HepG2 (cell line): ENCODE measurements around the gene KCND3. TPM values are rescaled to one million over a fixed set of nuclear protein-coding genes. Genes with fewer than 3 reads are reported as not detected.

Experiments used
- ATAC-seq: fragments of 200-7000 bp; cut with Tn5 transposase; 3 replicates; pipeline ENCODE4 v1.9.1; 2020; ENCODE audit warnings: mild to moderate bottlenecking, moderate library complexity
- BruUV-seq: library from RNA; stranded (reverse); fragments of 400-500 nt; replicated peaks from 2 replicates; lab custom pipeline; 2021; lab: Mats Ljungman, UMichigan
- CTCF ChIA-PET: fragments of 300-600 bp; formaldehyde crosslinking; extraction: SDS; loops from one replicate; lab custom pipeline; 2021; ENCODE audit warnings: low total read pairs, inconsistent platforms, low intra/inter-chr PET ratio; lab: Yijun Ruan, JAX
- POLR2A ChIA-PET: fragments of 350-600 bp; sonication (Branson Sonifier 250); formaldehyde crosslinking; loops from one replicate; lab custom pipeline; 2020; ENCODE audit warnings: antibody characterized with exemption, inconsistent platforms; lab: Yijun Ruan, JAX
- DNase-seq: peaks from one replicate; pipeline ENCODE4 v3.0.0-alpha.2; 2015; ENCODE audit warnings: low spot score
- FAIRE-seq: peaks from 3 replicates; lab custom pipeline; 2011; peaks lifted over from hg19 to GRCh38; lab: Jason Lieb, UNC
- H2AFZ ChIP-seq: one replicate; pipeline ENCODE4 v1.6.1; 2011; ENCODE audit warnings: low read length, inconsistent platforms
- H3K27ac ChIP-seq: fragments of 300-600 bp; 3 replicates; pipeline ENCODE4 v1.8.0; 2011; ENCODE audit warnings: mixed run types, mild to moderate bottlenecking, mixed read lengths, low read length, inconsistent platforms; ENCODE audit not compliant: insufficient read depth; ENCODE audit errors: extremely low read length
- H3K27me3 ChIP-seq, 2 experiments: fragments of 200-600 bp in 1 of 2; 2 replicates in 1 of 2; 3 replicates in 1 of 2; pipeline versions ENCODE4 v1.6.0 to v1.8.0; 2011; ENCODE audit warnings: low read length in 2 of 2, mild to moderate bottlenecking in 2 of 2, moderate library complexity in 2 of 2, inconsistent platforms in 1 of 2; ENCODE audit not compliant: insufficient read depth in 2 of 2, control insufficient read depth in 1 of 2
- H3K36me3 ChIP-seq, 2 experiments: fragments of 200-600 bp in 1 of 2; replicated peaks in 1 of 2; 2 replicates in 1 of 2; 3 replicates in 1 of 2; pipeline versions ENCODE4 v1.5.1 to v1.8.0; 2011; ENCODE audit warnings: low read length in 2 of 2, inconsistent platforms in 1 of 2; ENCODE audit not compliant: insufficient read depth in 2 of 2, control insufficient read depth in 1 of 2
- H3K4me1 ChIP-seq: 2 replicates; pipeline ENCODE4 v1.5.1; 2012; ENCODE audit warnings: low read length, inconsistent platforms; ENCODE audit not compliant: insufficient read depth
- H3K4me2 ChIP-seq: 2 replicates; pipeline ENCODE4 v1.6.0; 2011; ENCODE audit warnings: low read depth, low read length, inconsistent platforms
- H3K4me3 ChIP-seq, 3 experiments: fragments of 200-600 bp in 1 of 3; sonication (generic), shearing (Covaris generic) in 1 of 3; replicated peaks in 1 of 3; 2 replicates each; pipeline ENCODE4 v1.5.1; 2011 to 2016; ENCODE audit warnings: low read length in 3 of 3, inconsistent platforms in 2 of 3, low read depth in 2 of 3, mild to moderate bottlenecking in 2 of 3, control low read depth in 1 of 3, mixed read lengths in 1 of 3; ENCODE audit not compliant: insufficient read depth in 1 of 3
- H3K79me2 ChIP-seq: one replicate; pipeline ENCODE4 v1.6.1; 2011; ENCODE audit warnings: low read length, inconsistent platforms; ENCODE audit not compliant: insufficient read depth
- H3K9ac ChIP-seq: 2 replicates; pipeline ENCODE4 v1.6.0; 2011; ENCODE audit warnings: mild to moderate bottlenecking, low read depth, low read length, inconsistent platforms; ENCODE audit not compliant: insufficient read depth
- H3K9me3 ChIP-seq: 2 replicates; pipeline ENCODE4 v1.5.1; 2012; ENCODE audit warnings: mild to moderate bottlenecking, low read length
- H4K20me1 ChIP-seq: 2 replicates; pipeline ENCODE4 v1.6.0; 2011; ENCODE audit warnings: inconsistent platforms, mild to moderate bottlenecking, low read length, moderate library complexity; ENCODE audit not compliant: insufficient read depth
- SRSF9 ChIP-seq: fragments of 200-400 bp; formaldehyde crosslinking; IDR thresholded peaks from 2 replicates; pipeline ENCODE4 v1.6.1; 2018; ENCODE audit warnings: borderline replicate concordance, mild to moderate bottlenecking, low read depth, low read length; ENCODE audit not compliant: insufficient read depth, poor library complexity, severe bottlenecking
- ZNF609 ChIP-seq: sonication (generic); formaldehyde crosslinking; IDR thresholded peaks from 2 replicates; pipeline ENCODE4 v1.4.0; 2020; ENCODE audit warnings: mild to moderate bottlenecking, missing genetic modification reagents, borderline replicate concordance
- ZNF773 ChIP-seq: sonication (generic); formaldehyde crosslinking; IDR thresholded peaks from 2 replicates; pipeline ENCODE4 v1.4.0; 2020; ENCODE audit warnings: missing genetic modification reagents, borderline replicate concordance
- WGBS: methylation state at CpG from one replicate; pipeline ENCODE4 v1.1.6; 2017; ENCODE audit warnings: low lambda C conversion rate; 5-methylcytosine and 5-hydroxymethylcytosine counted together
- in situ Hi-C: cut with HindIII; loops from 2 replicates; pipeline ENCODE4 v1.10.0; 2017; ENCODE audit warnings: low pct_unique_long_range_greater_than_20kb; ENCODE audit not compliant: extremely low pct_ligation_motif_present
- intact Hi-C: fragments of 100-400 bp; cut with micrococcal nuclease; formaldehyde crosslinking; loops from one replicate; pipeline ENCODE4 v1.10.0; 2022; ENCODE audit not compliant: unreplicated experiment
- polyA plus RNA-seq, 8 experiments: library from polyadenylated mRNA; depleted of rRNA in 3 of 8; stranded (reverse) in 7 of 8; unstranded in 1 of 8; fragments of >200 nt; fragmentation: Illumina TruSeq in 4 of 8; extraction: Trizol in 4 of 8; gene quantifications; 2 replicates each; pipeline versions ENCODE4 v1.2.1 to v1.2.3, GENCODE V29; 2011 to 2016; ENCODE audit warnings: low read depth in 4 of 8, missing spikeins in 1 of 8, mixed read lengths in 1 of 8; ENCODE audit not compliant: insufficient read depth in 1 of 8
- total RNA-seq, 5 experiments: library from RNA; depleted of rRNA; stranded (reverse); fragments of >200 nt; fragmentation: Illumina TruSeq; extraction: Trizol; gene quantifications; 2 replicates each; pipeline ENCODE4 v1.2.3, GENCODE V29; 2016; ENCODE audit warnings: low read depth in 1 of 5

Gene KCND3
- total and polyA plus RNA-seq, 2 of the 13 experiments (the other 11 are each of a cell fraction or from before 2014, with no cell fraction given) = 0.04 TPM; not detected in 1

- Histone ChIP-seq H4K20me1 (no peaks in the 10 kb centered on the region), H3K27ac (no peak overlapping the region), H3K9me3 (peaks cover 8% of the 10 kb centered on the region; the same call in 1 of the 2 replicates), H3K4me1 (no peaks in the 10 kb centered on the region), H3K4me2 (no peak overlapping the region), H3K4me3 (no peak overlapping the region), H3K27me3 (peaks cover 0 to 3% of the 10 kb centered on the region in 2 experiments; a peak in 1 of 5 replicates), H3K9ac (no peak overlapping the region), H3K36me3 (no peaks in the 10 kb centered on the region), H2AFZ (no peak overlapping the region), H3K79me2 (no peaks in the 10 kb centered on the region)
- TF ChIP-seq SRSF9 (no peak), ZNF609 (CRISPR knock-in tag) (no peak), ZNF773 (CRISPR knock-in tag) (no peak)
- FAIRE-seq (no peak), ATAC-seq (no peak), DNase-seq (no peak)
- intact Hi-C loops (no loop called here), in situ Hi-C loops (no loop called here)
- BruUV-seq = no TSS peak
- POLR2A ChIA-PET = no interaction called here
- 2% methylated on average over 6 of the region's 6 CpGs for WGBS
- CTCF ChIA-PET = no interaction called here
Observed at GRCh38 chr1:111827946-111828345, 161.5 kb downstream of the KCND3 start.
